PC-3 (cell line): ENCODE data around the gene ING2.

Source experiments
- CTCF ChIP-seq: fragments of 300-600 bp; sonication (generic); conservative IDR thresholded peaks from 2 replicates; pipeline ENCODE4 v1.5.1; 2017; ENCODE audit warnings: antibody characterized with exemption, low read depth, mild to moderate bottlenecking, low read length
- EZH2 ChIP-seq: fragments of 300-600 bp; sonication (generic); IDR thresholded peaks from one replicate; pipeline ENCODE4 v1.6.1; 2017; ENCODE audit warnings: antibody characterized with exemption, mild to moderate bottlenecking, low read length; ENCODE audit not compliant: unreplicated experiment
- EZH2phosphoT487 ChIP-seq: fragments of 300-600 bp; sonication (generic); IDR thresholded peaks from 2 replicates; pipeline ENCODE4 v1.6.1; 2018; ENCODE audit warnings: mild to moderate bottlenecking, antibody characterized with exemption, low read length, borderline replicate concordance

- TF ChIP-seq CTCF (no peak), EZH2phosphoT487 (no peak), EZH2 (no peak)
Observed at GRCh38 chr4:183499389-183499788, 5.5 kb upstream of the ING2 start.
